Keratinocyte (primary cell): ENCODE results near the gene PLEK. TPM values are rescaled to one million over a fixed set of nuclear protein-coding genes. Genes with fewer than 3 reads are reported as not detected.

Experiments
- DNase-seq: peaks from one replicate; pipeline ENCODE4 v3.0.0-alpha.2; 2011; ENCODE audit warnings: low read depth, missing footprints, low spot score
- FAIRE-seq: peaks from 2 replicates; lab custom pipeline; 2011; peaks lifted over from hg19 to GRCh38; lab: Jason Lieb, UNC
- H2AFZ ChIP-seq: 2 replicates; pipeline ENCODE4 v1.6.0; 2012; ENCODE audit warnings: low read length, control low read depth, inconsistent platforms; ENCODE audit not compliant: control insufficient read depth
- H3K27ac ChIP-seq: 2 replicates; pipeline ENCODE4 v1.5.1; 2011; ENCODE audit warnings: low read length; ENCODE audit not compliant: control insufficient read depth, insufficient read depth
- H3K27me3 ChIP-seq: 3 replicates; pipeline ENCODE4 v1.6.0; 2011; ENCODE audit warnings: low read length; ENCODE audit not compliant: control insufficient read depth, insufficient read depth; ENCODE audit errors: extremely low read depth
- H3K36me3 ChIP-seq, 2 experiments: 2 replicates in 1 of 2; 3 replicates in 1 of 2; pipeline ENCODE4 v1.5.1; 2011; ENCODE audit warnings: low read length in 2 of 2, mild to moderate bottlenecking in 1 of 2; ENCODE audit not compliant: control insufficient read depth in 2 of 2, insufficient read depth in 2 of 2; ENCODE audit errors: extremely low read depth in 1 of 2
- H3K4me1 ChIP-seq: 3 replicates; pipeline ENCODE4 v1.5.1; 2011; ENCODE audit warnings: low read length; ENCODE audit not compliant: control insufficient read depth, insufficient read depth; ENCODE audit errors: extremely low read depth
- H3K4me2 ChIP-seq: 3 replicates; pipeline ENCODE4 v1.6.0; 2011; ENCODE audit warnings: low read depth, low read length; ENCODE audit not compliant: control insufficient read depth, insufficient read depth; ENCODE audit errors: extremely low read depth
- H3K4me3 ChIP-seq, 3 experiments: fragments of 200-600 bp in 1 of 3; sonication (generic) in 1 of 3; 2 replicates in 2 of 3; 3 replicates in 1 of 3; pipeline ENCODE4 v1.5.1; 2011 to 2016; ENCODE audit warnings: low read length in 3 of 3, mild to moderate bottlenecking in 3 of 3, control low read depth in 2 of 3, inconsistent platforms in 1 of 3, low read depth in 1 of 3, mixed read lengths in 1 of 3, mixed run types in 1 of 3, moderate library complexity in 1 of 3; ENCODE audit not compliant: control insufficient read depth in 2 of 3, insufficient read depth in 2 of 3; ENCODE audit errors: extremely low read depth in 1 of 3
- H3K79me2 ChIP-seq: 2 replicates; pipeline ENCODE4 v1.6.0; 2012; ENCODE audit warnings: low read length; ENCODE audit not compliant: control insufficient read depth, insufficient read depth
- H3K9ac ChIP-seq: 3 replicates; pipeline ENCODE4 v1.6.0; 2011; ENCODE audit warnings: low read length; ENCODE audit not compliant: control insufficient read depth, insufficient read depth; ENCODE audit errors: extremely low read depth
- H3K9me1 ChIP-seq: 3 replicates; pipeline ENCODE4 v1.6.0; 2011; ENCODE audit warnings: low read length; ENCODE audit not compliant: control insufficient read depth, insufficient read depth; ENCODE audit errors: extremely low read depth
- H3K9me3 ChIP-seq: 2 replicates; pipeline ENCODE4 v1.5.1; 2012; ENCODE audit warnings: low read depth, low read length; ENCODE audit not compliant: control insufficient read depth
- H4K20me1 ChIP-seq: 3 replicates; pipeline ENCODE4 v1.6.0; 2011; ENCODE audit warnings: low read length; ENCODE audit not compliant: control insufficient read depth, insufficient read depth; ENCODE audit errors: extremely low read depth
- CTCF ChIP-seq, 3 experiments: IDR thresholded peaks in 1 of 3; conservative IDR thresholded peaks in 1 of 3; optimal IDR thresholded peaks in 1 of 3; 2 replicates in 2 of 3; 3 replicates in 1 of 3; pipeline versions ENCODE3 to v1.5.1; 2011; ENCODE audit warnings: low read length in 3 of 3, mild to moderate bottlenecking in 3 of 3, moderate library complexity in 2 of 3, control low read depth in 1 of 3, inconsistent platforms in 1 of 3; ENCODE audit not compliant: insufficient read depth in 2 of 3; ENCODE audit errors: extremely low read depth in 1 of 3
- EZH2 ChIP-seq: IDR thresholded peaks from one replicate; pipeline ENCODE4 v1.6.1; 2012; ENCODE audit warnings: inconsistent platforms, mild to moderate bottlenecking, low read length, moderate library complexity
- dilution Hi-C: fragments of 300-500 bp; cut with MboI; formaldehyde crosslinking; loops from one replicate; pipeline ENCODE4 v1.7.0; 2020; ENCODE audit warnings: low sequenced_read_pairs; ENCODE audit not compliant: extremely low pct_ligation_motif_present
- polyA plus RNA-seq, 5 experiments: library from polyadenylated mRNA; depleted of rRNA in 3 of 5; stranded (reverse) in 3 of 5; stranded (forward) in 1 of 5; unstranded in 1 of 5; fragments of >200 nt; gene quantifications; 1 replicate in 1 of 5; 2 replicates in 3 of 5; 3 replicates in 1 of 5; pipeline versions ENCODE4 v1.2.1 to v1.2.3, GENCODE V29; 2011 to 2012; ENCODE audit warnings: missing spikeins in 2 of 5, low read depth in 1 of 5, low replicate concordance in 1 of 5

Gene PLEK
- polyA plus RNA-seq, 1 donor (not counting 4 experiments of a cell fraction or from before 2014, with no cell fraction given), result 0.04 TPM

GRCh38 chr2:68368654-68369336 is 3.7 kb downstream of the PLEK start:
- FAIRE-seq, result peak; percentile 95
- H3K36me3 ChIP-seq, result no peaks in the 10 kb centered on the region
- no peaks in the 10 kb centered on the region for H3K27me3 ChIP-seq
- H4K20me1 ChIP-seq, result no peaks in the 10 kb centered on the region
- peak overlapping the region; percentile 10 for H3K27ac ChIP-seq
- no peak overlapping the region for H3K9ac ChIP-seq
- no peak for DNase-seq
- H3K4me1 ChIP-seq, result peaks cover 15% of the 10 kb centered on the region
- no peak overlapping the region for H3K4me3 ChIP-seq
- dilution Hi-C loops, result no loop called here
- TF ChIP-seq EZH2 (no peak), CTCF (optimal IDR thresholded peaks at IDR 0.05 in 1 of 3, IDR thresholded peaks at IDR 0.05 in 1 of 3, conservative IDR thresholded peaks at IDR 0.05 in 1 of 3; ENCODE audit: extremely low read depth in 1 of 3, insufficient read depth in 2 of 3, low read length in 3 of 3) (no peak)
- H2AFZ ChIP-seq, result peak overlapping the region; percentile 55
- no peaks in the 10 kb centered on the region for H3K9me1 ChIP-seq
- H3K4me2 ChIP-seq, result peak overlapping the region; percentile 6
- H3K79me2 ChIP-seq, result no peaks in the 10 kb centered on the region
- no peaks in the 10 kb centered on the region for H3K9me3 ChIP-seq

- H3K4me1 ChIP-seq, result peaks cover 15% of the 10 kb centered on the region
- no peak overlapping the region for H3K4me2 ChIP-seq
- H3K9ac ChIP-seq, result no peak overlapping the region
- no peak for FAIRE-seq
- H3K27me3 ChIP-seq, result no peaks in the 10 kb centered on the region
- no peak overlapping the region for H3K4me3 ChIP-seq
- no peak for DNase-seq
- dilution Hi-C loops, result no loop called here
- H3K36me3 ChIP-seq, result no peaks in the 10 kb centered on the region
- no peak for TF ChIP-seq EZH2
- TF ChIP-seq CTCF (optimal IDR thresholded peaks at IDR 0.05 in 1 of 3, IDR thresholded peaks at IDR 0.05 in 1 of 3, conservative IDR thresholded peaks at IDR 0.05 in 1 of 3; ENCODE audit: extremely low read depth in 1 of 3, insufficient read depth in 2 of 3, low read length in 3 of 3), result no peak
- H3K9me1 ChIP-seq, result no peaks in the 10 kb centered on the region
- no peaks in the 10 kb centered on the region for H3K9me3 ChIP-seq
- H2AFZ ChIP-seq, result no peak overlapping the region
- no peaks in the 10 kb centered on the region for H3K79me2 ChIP-seq
- peak overlapping the region; percentile 1 for H3K27ac ChIP-seq
- no peaks in the 10 kb centered on the region for H4K20me1 ChIP-seq
These were observed 4.3 kb downstream of the PLEK start for GRCh38 chr2:68369337-68369734.
